Measurements from ENCODE around the gene ACO2.

ACO2 gene

DNA sequence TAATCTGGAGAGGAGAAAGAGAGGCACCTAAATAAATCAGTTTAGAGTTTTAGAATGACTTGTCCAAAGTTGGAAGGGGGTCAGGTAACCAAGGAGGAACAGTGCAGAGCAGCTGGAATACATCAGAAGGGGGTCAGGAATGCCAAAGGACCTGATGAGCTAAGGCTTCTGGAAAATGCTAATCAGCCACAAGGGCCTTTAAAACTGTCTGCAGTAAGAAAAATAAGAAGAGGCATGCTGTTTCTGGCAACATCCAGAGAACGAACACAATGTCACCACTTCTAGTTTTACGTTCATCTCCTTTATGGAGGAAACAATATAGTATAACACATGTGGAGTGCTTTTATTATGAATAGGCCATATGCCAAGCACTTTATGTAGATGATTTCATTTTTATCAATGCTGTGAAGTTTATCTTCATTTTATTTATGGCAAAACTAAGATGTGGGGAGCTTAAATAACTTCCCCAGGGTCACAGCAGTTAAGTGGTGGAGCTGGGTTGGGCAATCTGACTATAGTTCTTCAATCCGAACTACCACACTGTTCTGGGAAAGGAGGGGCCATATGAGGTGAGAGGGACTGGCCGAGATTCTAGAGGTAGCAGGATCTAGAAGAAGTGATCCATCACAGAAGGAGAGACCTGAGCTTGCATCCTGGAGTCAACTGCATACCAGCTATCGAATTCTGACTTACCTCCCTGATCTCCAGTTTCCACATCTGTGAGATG lies 22.6 kb downstream of the ACO2 start:
- DNase-seq: no peak

DNA sequence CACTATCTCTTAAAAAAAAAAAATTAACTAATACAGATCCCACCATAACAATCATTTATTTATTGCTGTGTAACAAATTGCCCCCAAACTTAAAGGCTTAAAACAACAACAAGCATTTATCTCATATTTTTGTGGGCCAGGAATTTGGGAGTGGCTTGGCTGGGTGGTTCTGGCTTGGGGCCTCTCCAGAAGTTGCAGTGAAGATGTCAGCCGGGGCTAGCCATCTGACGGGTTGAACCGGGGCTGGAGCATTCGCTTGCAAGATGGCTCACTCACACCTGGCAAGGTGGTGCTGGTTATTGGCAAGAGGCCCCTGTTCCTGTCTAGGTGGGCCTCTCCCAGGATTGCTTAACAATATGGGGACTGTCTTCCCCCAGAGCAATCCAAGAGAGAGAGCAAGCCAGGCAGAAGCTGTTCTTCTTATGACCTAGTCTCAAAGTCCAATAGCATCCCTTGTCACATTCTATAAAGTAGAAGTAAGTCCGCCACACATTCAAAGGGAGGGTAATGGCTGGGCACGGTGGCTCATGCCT lies 29.5 kb downstream of the ACO2 start:
- DNase-seq: no peak

DNA sequence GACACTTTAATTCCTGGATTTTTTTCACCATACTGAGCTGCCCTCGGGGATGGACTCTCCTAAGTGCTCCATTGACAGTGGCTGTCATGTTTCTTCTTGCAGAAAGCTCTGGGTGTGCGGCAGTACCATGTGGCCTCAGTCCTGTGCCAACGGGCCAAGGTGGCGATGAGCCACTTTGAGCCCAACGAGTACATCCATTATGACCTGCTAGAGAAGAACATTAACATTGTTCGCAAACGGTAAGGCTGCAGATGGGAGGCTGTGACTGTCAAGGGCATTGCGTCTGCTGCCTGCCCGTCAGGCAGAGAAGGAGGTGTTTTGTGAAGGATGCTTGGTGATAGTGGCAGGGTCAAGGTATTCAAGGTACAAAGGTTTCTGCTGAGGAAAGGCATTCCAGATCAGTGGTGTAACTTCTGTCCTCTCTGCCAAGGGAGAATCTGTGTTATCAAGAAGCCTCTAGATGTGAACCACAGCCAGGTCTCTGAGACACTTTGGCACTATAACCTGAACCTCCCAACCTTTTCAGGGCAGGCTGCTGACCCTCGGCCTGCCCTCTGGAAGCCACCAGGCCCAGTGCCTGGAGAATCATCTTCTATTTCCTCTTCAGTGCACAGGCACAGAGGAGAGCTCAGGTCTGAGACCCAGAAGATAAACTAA lies 30.8 kb downstream of the ACO2 start:
- DNase-seq: no peak

DNA sequence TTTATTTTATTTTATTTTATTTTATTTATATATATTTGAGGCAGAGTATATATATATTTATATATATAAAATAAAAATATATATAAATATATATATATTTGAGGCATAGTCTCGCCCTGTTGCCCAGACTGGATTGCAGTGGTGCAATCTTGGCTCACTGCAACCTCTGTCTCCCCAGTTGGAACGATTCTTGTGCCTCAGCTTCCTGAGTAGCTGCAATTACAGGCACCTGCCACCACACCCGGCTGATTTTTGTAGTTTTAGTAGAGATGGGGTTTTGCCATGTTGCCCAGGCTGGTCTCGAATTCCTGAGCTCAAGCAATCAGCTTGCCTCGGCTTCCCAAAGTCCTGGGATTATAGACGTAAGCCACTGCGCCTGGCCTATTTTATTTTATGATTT lies 31.4 kb downstream of the ACO2 start:
- no peak for DNase-seq

DNA sequence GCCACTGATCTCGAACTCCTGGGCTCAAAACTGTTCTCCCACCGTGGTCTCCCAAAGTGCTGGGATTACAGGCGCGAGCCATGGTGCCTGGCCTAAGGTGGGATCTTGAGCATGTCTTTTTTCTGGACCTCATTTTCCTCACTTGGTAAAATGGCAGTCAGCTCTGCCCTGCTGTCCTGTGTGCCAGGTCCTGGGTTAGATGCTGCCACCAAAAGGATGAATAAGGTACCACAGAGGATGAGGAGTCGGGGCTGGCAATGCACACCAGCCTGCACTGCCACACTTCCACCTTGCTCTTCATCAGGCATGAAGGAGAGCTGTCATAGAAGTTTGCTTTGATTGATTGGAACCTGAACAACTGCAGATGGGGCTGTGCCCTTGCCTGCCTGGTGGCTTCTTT lies 32.3 kb downstream of the ACO2 start:
- no peak for DNase-seq

DNA sequence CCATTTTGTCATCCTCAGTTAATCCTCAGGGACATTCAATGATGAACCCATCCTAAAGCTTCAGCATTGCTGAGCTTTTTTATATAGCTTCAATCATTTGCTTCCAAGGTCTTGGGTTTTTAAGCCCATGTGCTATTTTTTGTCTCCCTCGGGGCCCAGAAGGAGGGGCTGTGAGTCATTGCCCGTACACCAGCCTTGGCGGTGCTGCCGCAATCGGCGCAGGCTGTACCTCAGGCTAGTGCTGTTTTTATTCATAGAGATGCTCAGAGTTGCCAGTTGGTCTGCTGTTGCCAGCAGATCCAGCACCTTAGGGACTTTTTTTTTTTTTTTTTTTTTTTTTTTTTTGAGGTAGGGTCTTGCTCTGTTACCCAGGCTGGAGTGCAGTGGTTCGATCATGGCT lies 35.5 kb downstream of the ACO2 start:
- DNase-seq: no peak

DNA sequence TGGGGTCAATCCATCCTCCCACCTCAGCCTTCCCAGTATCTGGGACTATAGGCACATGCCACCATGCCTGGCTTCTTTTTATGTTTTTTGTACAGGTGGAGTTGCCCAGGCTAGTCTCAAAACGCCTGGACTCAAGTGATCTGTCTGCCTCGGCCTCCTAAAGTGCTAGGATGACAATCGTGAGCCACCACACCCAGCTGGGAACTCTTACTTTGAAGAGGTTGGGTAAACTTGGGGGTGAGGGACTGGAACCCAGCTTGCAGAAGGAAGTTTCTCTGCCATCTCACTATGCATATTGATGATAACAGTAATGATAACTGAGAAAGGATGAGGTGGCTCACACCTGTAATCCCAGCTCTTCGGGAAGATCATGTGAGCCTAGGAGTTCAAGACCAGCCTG lies 35.9 kb downstream of the ACO2 start:
- DNase-seq: no peak

DNA sequence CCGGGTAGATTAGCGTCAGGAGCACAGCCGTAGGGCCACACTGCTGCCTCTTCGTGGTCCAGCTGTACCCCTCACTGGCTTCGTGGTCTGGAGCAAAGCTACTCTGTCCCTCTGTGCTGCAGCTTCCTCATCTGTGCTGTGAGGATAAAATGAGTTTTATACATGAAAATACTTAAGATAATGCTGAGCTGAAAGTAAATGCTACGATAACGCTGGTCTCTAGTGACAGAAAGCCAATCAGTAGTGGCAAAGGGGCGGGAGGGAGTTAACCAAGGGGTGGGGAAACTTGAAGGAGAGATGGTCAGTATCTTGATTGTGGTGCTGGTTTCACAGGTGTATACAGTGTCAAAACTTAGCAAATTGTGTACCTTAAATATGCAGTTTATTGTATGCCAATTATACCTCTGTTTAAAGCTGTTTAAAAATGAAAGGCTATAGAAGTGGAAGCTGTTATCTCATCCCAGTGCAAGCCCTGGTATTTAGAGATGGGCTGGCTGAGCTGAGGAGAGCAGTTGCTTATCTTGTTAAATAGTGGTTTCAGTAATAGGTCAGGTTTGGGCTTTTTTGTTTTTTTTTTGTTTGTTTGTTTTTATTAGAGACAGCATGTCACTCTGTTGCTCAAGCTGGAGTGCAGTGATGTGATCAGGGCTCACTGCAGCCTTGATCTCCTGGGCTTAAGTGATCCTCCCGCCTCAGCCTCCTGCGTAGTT lies 36.7 kb downstream of the ACO2 start:
- no peak for DNase-seq

DNA sequence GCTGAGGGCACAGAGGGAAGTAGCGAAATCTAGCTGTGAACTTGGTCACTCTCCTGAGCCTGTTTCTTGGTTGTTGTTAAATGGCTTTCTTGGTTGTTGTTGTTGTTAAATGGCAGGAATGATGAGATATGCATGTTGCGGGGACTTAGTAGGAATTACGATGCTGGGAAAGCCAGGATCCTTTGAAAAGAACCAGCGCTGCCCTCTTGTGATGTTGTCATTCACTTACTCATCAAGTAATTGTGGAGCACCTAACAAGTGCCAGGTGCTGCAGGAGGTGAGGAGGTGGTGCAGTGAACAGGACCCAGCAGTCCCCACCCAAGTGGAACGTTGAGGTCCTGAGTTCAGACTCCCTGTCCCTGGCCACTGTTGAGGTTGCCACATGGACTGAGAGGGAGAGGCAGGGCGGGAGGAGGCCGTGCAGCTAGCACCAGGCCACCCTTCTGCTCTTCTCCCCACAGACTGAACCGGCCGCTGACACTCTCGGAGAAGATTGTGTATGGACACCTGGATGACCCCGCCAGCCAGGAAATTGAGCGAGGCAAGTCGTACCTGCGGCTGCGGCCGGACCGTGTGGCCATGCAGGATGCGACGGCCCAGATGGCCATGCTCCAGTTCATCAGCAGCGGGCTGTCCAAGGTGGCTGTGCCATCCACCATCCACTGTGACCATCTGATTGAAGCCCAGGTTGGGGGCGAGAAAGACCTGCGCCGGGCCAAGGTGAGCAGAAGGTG lies 38.6 kb downstream of the ACO2 start:
- DNase-seq: no peak

DNA sequence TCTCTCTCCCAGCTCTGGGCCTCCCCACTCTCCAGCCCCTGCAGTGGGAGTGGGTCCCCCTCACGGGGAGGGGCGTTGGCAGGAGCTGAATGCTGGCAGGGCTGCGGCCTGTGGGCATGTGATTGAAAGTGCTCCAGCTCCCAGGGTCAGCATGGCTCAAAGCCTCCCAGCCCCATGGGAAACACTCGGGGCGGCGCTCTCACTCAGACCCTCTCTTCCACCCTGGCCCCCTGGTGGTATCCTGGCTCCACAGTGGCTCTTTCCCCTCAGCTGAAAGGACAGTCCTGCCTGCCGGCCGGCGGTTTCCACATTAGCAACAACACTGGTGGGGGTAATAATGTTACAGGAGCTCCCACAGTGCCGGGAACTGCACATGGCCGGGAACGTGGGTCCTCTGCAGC lies 39.9 kb downstream of the ACO2 start:
- no peak for DNase-seq

DNA sequence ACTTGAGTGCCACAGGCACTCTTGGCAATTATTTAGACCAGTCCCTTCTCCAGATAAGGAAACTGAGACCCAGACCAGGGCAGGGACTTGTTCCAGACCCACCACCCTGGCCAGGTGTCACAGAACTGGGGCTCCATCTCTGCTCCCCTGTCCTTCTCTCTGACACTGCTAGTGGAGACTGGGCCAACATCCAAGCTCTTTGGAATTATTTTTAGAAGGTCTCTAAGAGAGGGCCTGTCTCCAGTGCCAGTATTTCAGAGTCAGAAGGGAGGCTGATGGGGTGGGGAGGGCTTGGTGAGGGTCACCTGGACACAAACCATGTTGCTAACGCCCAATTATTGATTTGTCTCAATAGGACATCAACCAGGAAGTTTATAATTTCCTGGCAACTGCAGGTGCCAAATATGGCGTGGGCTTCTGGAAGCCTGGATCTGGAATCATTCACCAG lies 42.6 kb downstream of the ACO2 start:
- no peak for DNase-seq

DNA sequence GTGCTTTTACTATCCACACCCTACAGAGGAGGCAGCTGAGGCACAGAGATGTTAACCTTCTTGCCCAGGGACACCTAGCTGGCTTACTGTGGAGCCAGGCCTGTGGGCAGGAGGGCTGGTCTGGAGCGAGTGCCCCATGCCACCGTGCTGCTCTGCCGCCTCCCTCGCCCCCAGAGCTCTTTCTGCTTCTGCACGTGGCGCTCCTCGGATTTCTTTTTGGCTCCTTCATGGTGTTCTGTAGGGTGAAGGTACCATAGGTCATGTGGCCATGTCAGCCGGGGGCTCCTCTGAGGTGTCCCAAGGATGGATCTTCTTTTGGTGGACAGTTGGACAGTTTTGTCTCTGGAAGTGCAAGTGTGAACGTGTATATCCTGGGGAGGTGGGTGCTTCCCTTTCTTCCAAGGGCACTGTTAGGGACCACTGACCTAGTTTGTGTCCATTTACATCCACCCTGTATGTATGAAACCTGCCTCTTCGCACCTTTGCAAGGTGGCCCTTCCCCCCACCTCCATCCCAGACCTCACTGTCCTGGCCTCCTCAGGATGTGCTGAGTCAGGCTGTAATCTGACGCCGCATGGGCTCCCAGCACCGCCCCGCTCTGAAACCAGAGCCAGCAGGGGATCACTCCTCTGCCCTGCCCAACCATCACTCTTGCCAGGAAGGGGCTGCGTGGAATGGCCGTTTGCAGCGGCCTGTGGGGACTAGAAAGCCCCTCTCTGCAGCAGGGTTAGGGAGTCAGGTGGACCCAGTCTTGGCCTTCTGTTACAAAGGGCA lies 43.7 kb downstream of the ACO2 start:
- DNase-seq: no peak

DNA sequence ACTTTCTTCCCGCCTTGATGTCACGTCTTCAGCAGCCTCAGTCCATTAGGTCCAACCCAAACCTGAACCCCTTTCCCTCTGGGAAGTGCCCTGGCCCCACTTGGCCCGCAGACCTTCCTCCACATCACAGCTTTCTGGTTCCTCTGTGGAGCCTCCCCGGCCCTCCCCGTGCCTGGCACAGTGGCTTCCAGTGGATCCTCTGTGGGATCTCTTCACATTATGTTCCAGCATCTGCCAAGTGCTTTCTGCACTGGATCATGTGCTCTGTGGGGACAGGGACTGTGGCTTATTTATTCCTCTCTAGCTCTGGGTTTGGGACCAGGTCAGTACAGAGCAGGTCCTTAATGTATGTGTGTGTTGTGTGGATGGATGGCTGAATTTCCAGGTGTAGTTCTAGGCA lies 44.5 kb downstream of the ACO2 start:
- DNase-seq: no peak

DNA sequence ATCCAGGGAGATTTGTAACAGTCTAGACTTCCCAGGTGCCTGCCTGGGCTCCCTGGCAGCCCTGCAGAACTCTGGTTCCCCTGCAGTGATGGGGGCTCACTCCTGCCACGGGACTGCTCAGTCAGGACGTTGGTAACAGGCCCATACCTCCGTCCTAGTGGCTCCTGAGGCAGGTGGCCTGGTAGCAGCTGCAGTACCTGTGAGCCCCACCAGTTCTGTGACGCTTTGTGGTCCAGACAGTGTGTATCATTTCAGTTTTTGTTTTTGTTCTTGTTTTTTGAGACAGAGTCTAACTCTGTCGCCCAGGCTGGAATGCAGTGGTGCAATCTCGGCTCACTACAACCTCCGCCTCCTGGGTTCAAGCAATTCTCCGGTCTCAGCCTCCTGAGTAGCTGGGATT lies 47.5 kb downstream of the ACO2 start:
- no peak for DNase-seq

DNA sequence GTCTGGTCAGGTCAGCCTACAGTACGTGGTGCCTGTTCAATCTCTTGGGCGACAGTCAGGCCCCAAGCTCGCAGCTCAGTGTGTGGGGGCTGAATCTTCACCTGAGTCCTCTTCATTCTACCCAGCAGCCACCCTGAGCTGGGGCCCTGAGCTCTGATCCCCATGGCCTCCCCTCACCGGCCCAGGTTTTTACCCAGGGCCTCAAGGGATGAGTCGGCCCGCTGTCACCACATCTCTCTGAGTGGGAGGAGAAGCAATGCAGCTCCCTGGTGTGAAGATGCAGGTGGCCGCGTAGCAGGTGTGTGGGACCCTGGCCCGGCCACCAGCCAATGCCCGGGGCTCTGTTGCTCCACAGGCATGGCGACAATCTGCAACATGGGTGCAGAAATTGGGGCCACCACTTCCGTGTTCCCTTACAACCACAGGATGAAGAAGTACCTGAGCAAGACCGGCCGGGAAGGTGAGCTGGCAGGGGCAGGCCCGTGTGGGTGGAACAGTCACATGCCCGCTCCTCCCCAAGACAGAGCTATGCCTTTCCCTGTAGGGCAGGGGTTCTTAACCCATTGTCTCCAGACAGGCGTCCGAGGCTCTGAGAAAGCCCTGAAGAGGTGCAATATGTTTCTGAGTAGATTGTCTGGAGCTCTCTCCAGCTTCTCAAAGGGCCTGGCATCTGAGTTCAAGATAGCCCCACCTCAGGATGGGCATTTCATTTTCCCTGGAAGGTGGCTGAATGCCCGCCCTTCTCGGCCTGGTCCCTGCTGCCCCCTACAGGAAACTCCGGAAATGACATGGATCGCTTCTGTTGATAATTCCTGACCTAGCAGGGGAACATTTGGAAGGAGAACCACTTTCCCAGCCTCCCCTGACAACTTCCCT lies 48.5 kb downstream of the ACO2 start:
- DNase-seq: peak; percentile 37

DNA sequence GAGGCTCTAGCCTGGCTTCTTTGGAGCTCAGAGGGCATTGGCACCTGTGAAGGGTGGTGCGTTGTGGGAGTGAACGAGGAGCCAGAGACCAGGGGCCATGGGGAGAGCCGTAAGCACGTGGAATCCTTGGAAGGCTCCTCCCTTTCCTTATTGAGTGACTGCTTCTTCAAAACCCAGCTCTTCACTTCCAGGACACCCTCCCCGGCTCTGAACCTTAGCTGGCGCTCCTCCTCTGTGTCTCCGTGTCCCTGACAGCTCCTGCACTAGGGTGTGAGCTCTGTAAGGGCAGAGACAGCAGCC lies 49.1 kb downstream of the ACO2 start:
- DNase-seq: no peak

DNA sequence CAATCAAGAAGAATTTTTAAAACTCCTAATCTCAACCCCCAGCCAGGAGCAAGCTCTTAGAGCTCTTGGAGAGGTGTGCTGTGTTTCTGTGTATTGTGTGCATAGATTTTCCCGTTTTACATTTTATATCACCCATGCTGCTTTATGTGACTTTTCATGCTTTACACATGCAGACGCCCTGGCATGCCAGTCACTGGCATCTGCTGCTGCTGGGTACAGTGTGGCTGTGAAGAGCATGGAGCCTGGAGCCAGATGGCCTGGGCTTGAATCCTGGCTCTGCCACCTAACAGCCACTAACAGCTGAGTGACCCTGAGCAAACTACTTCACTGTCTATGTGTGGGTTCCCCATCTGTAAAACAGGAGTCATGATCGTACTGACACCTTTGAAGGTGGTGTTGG lies 52.2 kb downstream of the ACO2 start:
- DNase-seq: no peak

DNA sequence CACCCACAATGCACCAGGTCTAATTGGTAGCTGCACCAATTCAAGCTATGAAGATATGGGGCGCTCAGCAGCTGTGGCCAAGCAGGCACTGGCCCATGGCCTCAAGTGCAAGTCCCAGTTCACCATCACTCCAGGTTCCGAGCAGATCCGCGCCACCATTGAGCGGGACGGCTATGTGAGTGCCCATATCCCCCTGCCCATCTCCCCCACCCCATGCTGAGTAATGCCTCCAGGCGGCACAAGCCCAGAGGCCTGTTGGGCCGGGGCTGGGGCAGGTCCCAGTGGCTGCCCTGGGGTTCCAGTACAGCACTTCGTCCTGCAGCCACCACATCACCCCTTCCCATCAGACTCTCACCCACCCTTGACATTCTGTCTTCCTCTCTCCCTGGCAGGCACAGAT lies 53.9 kb downstream of the ACO2 start:
- DNase-seq: no peak

DNA sequence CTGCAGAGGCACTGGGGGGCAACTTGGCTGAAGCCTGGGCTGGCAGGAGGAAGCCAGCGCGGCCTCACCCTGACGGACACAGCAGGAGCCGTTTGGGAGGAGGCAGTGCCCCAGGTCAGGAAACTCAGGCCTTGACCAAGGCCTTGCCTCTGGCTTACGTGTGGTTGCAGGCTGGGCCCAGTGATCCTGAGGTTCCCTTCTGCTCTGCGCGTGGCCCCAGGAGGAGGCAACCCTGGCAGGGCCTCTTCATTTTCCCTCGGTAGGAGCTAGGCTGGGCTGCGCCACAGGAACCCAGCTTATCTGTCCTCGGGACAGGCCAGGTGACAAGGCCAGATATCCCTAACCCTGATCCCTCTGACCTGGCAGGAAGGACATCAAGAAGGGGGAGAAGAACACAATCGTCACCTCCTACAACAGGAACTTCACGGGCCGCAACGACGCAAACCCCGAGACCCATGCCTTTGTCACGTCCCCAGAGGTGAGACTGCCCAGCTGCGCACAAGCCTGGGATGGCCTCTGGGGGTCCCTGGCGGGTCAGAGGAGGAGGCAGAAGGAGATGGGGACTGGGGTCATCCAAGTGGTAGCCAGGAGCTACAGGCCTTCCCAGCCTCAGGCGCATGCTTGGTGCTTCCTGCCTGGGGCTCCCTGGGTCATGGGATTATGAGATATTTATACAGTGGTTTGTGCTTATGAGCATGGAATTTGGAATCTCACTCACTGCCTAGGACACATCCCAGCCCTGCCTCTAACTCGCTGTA lies 54.7 kb downstream of the ACO2 start:
- no peak for DNase-seq

DNA sequence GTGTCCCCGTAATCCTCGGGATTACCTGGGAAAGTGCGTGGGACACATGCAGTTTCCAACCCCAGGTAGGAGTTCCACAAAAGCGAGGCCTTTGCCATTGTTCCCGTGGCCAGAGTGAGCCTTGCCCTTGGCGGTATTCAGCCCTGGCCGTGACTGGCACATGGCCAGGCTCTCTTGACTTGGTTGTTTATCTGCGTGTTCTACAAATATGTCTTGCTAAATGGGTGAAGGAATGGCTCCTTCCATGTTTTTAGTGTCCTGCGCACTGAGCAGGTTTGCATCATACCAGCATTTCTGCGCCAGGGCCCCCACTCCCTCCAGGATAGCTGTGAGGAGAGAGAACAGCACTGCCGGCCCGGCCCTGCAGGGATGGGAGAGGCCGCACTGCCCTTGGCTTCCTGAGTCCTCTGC lies 55.3 kb downstream of the ACO2 start:
- DNase-seq: no peak

Data from NCI-H1105 treated with DMSO at 0.1 percent for 48 hours (cell line).